ENCODE data around the gene TIAM2.
"Not testable (repeated sequence)": the region's sequence is repeated elsewhere in the genome, so short reads cannot be mapped to it uniquely, and the experiment has no call there.

TIAM2 gene

GRCh38 chr6:154995254-154996015 lies at the start of gene TIAM2:
TIAM2 (plus strand) TSS chr6:154995315; CDS start chr6:155129224, 133,909 bp downstream.
- peak; percentile 69 for DNase-seq

DNA sequence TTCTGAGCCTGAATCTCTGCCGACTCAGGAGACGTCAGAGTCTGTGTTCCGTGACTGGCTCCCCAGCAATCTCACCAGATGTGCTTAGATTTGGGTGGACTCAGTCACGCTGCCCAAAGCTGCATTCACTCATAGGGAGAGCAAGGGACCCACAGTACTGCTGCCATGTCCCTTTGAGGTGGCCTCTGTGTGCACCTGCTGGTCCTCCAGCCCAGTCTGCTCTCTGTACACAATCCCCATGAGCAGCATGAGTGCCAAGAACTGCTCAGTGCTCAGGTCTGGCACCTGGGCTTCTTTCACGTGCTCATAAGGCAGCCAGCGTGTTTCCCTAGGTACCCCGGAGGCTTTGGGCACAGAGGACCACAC lies 44.2 kb upstream of the TIAM2 start:
- no peak for DNase-seq

DNA sequence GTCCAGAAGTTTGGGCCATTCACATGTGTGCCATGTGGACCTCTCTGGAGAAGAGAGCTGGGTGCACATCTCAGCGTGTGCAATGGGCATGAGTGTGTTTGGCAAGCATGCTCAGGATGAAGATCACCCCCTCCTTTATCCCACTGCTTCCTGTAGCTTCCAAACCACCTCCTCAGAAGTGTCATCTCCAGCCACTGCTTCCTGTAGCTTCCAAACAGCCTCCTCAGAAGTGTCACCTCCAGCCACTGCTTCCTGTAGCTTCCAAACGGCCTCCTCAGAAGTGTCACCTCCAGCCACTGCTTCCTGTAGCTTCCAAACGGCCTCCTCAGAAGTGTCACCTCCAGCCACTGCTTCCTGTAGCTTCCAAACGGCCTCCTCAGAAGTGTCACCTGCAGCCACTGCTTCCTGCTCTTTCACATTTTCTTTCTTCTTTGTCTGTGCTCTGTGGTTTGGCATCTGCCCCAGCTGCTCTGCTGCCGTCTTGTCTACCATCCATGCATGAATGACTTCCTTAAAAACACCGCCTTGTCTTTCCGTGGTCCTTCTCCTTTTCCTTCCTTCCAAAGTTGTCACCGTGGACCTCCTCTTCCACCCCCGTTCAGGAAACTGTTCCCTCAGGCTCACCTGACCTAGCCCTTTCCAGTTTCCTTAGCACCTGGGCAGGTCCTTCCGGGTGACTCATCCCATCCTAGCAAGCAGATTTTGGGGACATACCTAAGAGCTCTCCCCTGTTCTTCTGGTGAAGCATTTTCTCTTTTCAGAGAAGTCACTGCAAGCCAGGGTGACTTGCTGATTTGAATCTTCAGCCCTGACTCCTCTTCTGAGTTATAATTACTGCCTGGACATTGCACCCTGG lies 43.5 kb upstream of the TIAM2 start:
- no peak for DNase-seq

GRCh38 chr6:154953644-154954043 lies 41.5 kb upstream of the TIAM2 start:
- no peak for DNase-seq

DNA sequence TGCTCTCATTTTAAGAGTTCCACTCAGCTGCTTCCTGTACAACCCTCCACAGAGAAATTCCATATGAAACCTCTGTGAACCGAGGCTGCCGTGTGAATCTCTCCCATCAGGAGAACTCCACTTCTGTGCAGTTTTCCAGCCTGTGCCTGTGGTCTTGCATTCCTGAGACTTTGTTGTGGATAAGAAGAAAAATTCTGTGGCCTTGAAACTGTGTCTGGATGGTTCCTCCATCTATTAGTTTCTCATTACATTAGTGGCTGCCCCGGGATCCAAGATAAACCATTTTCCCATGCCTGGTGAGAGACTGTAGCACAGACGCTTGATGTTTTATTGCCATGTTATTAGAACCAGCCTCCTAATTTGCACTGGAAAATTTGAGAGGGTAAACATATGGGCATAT lies 40.8 kb upstream of the TIAM2 start:
- no peak for DNase-seq

- DNase-seq: no peak
Measured at GRCh38 chr6:154956771-154957522, 38.2 kb upstream of the TIAM2 start.

GRCh38 chr6:154958469-154958868 lies 36.6 kb upstream of the TIAM2 start:
- DNase-seq: no peak

GRCh38 chr6:154960299-154960843 lies 34.7 kb upstream of the TIAM2 start:
- DNase-seq: no peak

DNA sequence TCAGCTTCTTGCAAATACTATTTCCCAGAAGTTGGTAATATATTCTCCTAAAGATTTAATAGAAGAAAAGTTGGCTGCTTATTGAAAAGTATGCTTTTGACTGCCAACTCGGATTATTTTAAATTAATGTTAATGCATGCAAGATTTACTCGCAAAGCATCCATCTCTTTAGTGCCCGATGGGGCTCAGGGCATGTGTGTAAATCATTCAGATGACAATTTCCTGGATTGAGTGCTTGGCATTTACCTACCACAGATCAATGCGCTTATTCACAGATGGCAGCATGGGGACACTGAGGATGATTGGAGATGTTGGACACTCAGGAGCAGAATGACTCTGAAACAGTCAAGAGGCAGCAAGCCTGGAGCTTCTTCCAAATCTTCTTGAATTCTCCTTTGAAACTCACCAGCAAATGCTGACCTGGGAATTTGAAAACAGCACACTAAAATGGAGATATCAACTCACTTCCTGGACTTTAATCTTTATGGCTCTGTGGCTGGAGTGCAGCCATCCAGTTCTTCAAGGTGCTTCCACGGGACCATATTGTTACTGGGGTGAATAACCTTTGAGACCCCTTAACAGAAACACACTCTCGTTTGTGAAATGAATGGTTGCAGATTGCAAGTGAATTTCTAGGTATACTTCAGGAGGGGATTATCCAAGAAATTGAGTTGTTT lies 34.1 kb upstream of the TIAM2 start:
- no peak for DNase-seq

GRCh38 chr6:154962753-154963152 lies 32.4 kb upstream of the TIAM2 start:
- no peak for DNase-seq

- DNase-seq: not testable (repeated sequence)
Measured at GRCh38 chr6:154966065-154966770, 28.9 kb upstream of the TIAM2 start.

GRCh38 chr6:154969796-154970195 lies 25.3 kb upstream of the TIAM2 start:
- no peak for DNase-seq

- no peak for DNase-seq
Measured at GRCh38 chr6:154974485-154975149, 20.5 kb upstream of the TIAM2 start.

DNA sequence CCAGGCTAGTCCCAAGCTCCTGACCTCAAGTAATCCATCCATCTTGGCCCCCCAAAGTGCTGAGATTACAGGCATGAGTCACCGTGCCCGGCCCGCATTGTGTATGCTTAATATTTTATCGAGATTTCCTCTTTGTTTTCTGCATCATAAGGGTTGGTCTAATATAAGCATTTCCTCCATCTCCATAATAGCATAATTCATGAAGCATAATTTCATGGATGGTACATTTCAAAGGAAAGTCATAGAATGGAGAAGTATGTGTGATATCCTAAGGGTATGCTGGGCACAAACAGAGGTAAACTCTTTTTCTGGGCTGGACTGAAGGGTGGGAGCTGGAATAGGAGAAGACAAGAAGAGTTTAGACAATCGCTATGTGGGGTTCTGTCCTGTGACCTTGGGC lies 17.5 kb upstream of the TIAM2 start:
- no peak for DNase-seq

DNA sequence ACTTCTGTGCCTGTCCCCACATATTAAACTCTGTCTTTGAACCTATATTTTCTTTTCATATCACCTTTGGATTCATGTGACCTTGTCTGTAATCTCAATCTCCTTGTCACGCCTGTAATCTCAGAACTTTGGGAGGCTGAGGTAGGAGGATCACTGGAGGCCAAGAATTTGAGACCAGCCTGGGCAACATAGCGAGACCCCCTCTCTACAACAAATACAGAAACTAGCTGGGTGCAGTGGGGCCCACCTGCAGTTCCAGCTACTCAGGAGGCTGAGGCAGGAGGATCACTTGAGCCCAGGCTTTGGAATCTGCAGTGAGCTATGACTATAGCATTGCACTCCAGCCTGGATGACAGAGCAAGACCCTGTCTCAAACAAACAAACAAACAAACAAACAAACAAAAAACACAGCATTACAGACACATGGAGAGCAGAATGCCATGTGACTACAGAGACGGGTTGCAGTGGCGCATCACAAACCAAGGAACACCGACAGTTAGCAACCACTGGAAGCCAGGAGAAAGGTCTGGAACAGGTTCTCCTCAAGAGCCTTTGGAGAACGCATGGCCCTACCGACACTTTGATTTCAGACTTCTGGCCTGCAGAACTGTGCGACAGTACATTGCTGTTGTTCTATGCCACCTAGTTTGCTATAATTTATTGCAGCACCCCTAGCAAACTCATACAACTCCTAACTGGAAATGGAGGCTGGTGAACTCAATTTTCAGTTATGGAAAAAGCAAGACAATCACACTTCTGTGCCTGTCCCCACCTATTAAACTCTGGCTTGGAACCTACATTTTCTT lies 14.6 kb upstream of the TIAM2 start:
- no peak for DNase-seq

GRCh38 chr6:154981079-154981870 lies 13.8 kb upstream of the TIAM2 start:
- DNase-seq: no peak

DNA sequence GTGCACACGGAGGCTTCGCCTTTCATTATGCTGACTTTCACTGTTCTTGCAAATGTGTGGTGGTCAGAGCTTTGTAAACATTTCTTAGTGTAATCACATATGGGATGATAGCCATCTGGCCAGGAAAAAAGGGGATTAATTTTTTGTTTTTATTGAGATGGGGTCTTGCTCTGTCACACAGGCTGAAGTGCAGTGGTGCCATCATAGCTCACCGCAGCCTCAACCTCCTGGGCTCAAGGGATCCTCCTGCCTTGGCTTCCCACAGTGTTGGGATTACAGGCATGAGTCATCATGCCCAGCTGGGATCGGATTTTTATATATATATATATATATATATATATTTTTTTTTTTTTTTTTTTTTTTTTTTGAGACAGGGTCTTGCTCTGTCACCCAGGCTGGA lies 11.0 kb upstream of the TIAM2 start:
- no peak for DNase-seq

DNA sequence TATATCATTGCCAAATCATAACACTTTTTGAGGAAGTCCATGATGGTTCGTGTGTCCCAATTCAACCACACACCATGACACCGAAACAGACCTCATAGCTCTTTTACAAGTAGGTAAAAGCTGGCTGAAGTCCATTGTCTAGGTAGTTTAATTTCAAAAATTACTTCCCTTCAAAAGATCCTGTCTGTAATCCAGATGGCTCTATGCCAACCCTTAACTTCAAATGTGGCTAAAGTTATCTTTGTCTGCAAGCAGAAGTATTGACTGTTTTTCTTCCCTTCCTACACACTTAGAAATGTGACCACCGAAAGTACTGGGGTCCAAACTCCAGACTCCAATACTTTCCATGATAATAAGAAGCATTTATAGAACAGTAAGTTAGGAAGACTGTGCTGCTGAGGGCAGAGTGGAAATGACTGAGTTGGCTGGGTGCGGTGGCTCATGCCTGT lies 8.3 kb upstream of the TIAM2 start:
- DNase-seq: no peak

- DNase-seq: no peak
Measured at GRCh38 chr6:154989448-154989847, 5.7 kb upstream of the TIAM2 start.

- no peak for DNase-seq
Measured at GRCh38 chr6:154991207-154991606, 3.9 kb upstream of the TIAM2 start.
